HEK293 (cell line): Measurements from ENCODE around the gene FBXL15.

Experiments
- CTCF ChIA-PET: fragments of 350-600 bp; formaldehyde crosslinking; extraction: SDS; loops from one replicate; lab custom pipeline; 2021; ENCODE audit warnings: antibody characterized with exemption; lab: Yijun Ruan, JAX
- POLR2A ChIA-PET: fragments of 300-600 bp; formaldehyde crosslinking; extraction: SDS; loops from one replicate; lab custom pipeline; 2020; ENCODE audit warnings: antibody characterized with exemption, inconsistent platforms; lab: Yijun Ruan, JAX
- H3K27ac ChIP-seq: fragments of 200-500 bp; sonication (Bioruptor generic); 2 replicates; pipeline ENCODE4 v1.5.1; 2014; ENCODE audit warnings: low read depth, low read length, control low read depth, inconsistent platforms; ENCODE audit errors: extremely low read depth
- H3K36me3 ChIP-seq, 2 experiments: fragments of 200-500 bp in 1 of 2; sonication (Bioruptor generic) in 1 of 2; 1 replicate in 1 of 2; 2 replicates in 1 of 2; pipeline ENCODE4 v1.5.1; 2014 to 2017; ENCODE audit warnings: inconsistent platforms in 2 of 2, low read length in 2 of 2; ENCODE audit not compliant: control insufficient read depth in 2 of 2, insufficient read depth in 1 of 2
- H3K4me1 ChIP-seq: fragments of 200-500 bp; sonication (Bioruptor generic); 2 replicates; pipeline ENCODE4 v1.5.1; 2014; ENCODE audit warnings: mild to moderate bottlenecking, low read length, inconsistent platforms; ENCODE audit not compliant: control insufficient read depth, insufficient read depth
- H3K4me3 ChIP-seq: 2 replicates; pipeline ENCODE4 v1.5.1; 2011; ENCODE audit warnings: low read depth, mild to moderate bottlenecking, control low read depth, low read length, moderate library complexity
- H3K9me3 ChIP-seq: fragments of 200-500 bp; sonication (Bioruptor generic); 2 replicates; pipeline ENCODE4 v1.5.1; 2014; ENCODE audit warnings: low read depth, low read length, inconsistent platforms; ENCODE audit not compliant: control insufficient read depth, insufficient read depth
- BCL11A ChIP-seq: fragments of 450-650 bp; formaldehyde crosslinking; IDR thresholded peaks from 2 replicates; pipeline ENCODE4 v1.5.1; 2016; ENCODE audit warnings: low read depth, missing biosample characterization, missing genetic modification characterization
- GLIS1 ChIP-seq: fragments of 450-650 bp; formaldehyde crosslinking; IDR thresholded peaks from 2 replicates; pipeline ENCODE4 v1.5.1; 2016; ENCODE audit warnings: missing biosample characterization, missing genetic modification characterization
- INSM2 ChIP-seq: fragments of 450-650 bp; formaldehyde crosslinking; IDR thresholded peaks from 2 replicates; pipeline ENCODE4 v1.5.1; 2016; ENCODE audit warnings: missing biosample characterization, missing genetic modification characterization
- PBX3 ChIP-seq: sonication (generic); formaldehyde crosslinking; IDR thresholded peaks from 2 replicates; pipeline ENCODE4 v1.8.1; 2022; ENCODE audit warnings: mild to moderate bottlenecking, moderate library complexity, missing genetic modification reagents
- PRDM1 ChIP-seq: fragments of 450-650 bp; formaldehyde crosslinking; IDR thresholded peaks from 2 replicates; pipeline ENCODE4; 2016; ENCODE audit warnings: missing biosample characterization, missing genetic modification characterization
- ZBTB1 ChIP-seq: fragments of 450-650 bp; formaldehyde crosslinking; IDR thresholded peaks from 2 replicates; pipeline ENCODE4 v1.5.1; 2016; ENCODE audit warnings: missing biosample characterization, missing genetic modification characterization
- ZBTB21 ChIP-seq: fragments of 450-650 bp; formaldehyde crosslinking; IDR thresholded peaks from 2 replicates; pipeline ENCODE4 v1.5.1; 2017; ENCODE audit warnings: missing biosample characterization, missing genetic modification characterization
- ZBTB44 ChIP-seq: fragments of 450-650 bp; IDR thresholded peaks from 2 replicates; pipeline ENCODE4 v1.5.1; 2018; ENCODE audit warnings: missing biosample characterization, mild to moderate bottlenecking, missing genetic modification characterization
- ZBTB8A ChIP-seq: fragments of 450-650 bp; formaldehyde crosslinking; IDR thresholded peaks from 2 replicates; pipeline ENCODE4 v1.5.1; 2016; ENCODE audit warnings: missing biosample characterization, missing genetic modification characterization
- ZFP37 ChIP-seq: fragments of 450-650 bp; formaldehyde crosslinking; IDR thresholded peaks from 2 replicates; pipeline ENCODE4 v1.5.1; 2016; ENCODE audit warnings: missing biosample characterization, missing genetic modification characterization
- ZNF24 ChIP-seq: fragments of 450-650 bp; formaldehyde crosslinking; IDR thresholded peaks from 2 replicates; pipeline ENCODE4 v1.5.1; 2016; ENCODE audit warnings: missing biosample characterization, missing genetic modification characterization
- ZNF324 ChIP-seq: fragments of 450-650 bp; formaldehyde crosslinking; IDR thresholded peaks from 2 replicates; pipeline ENCODE4 v1.5.1; 2016; ENCODE audit warnings: missing biosample characterization, missing genetic modification characterization
- ZNF362 ChIP-seq: fragments of 450-650 bp; formaldehyde crosslinking; IDR thresholded peaks from 2 replicates; pipeline ENCODE4 v1.5.1; 2016; ENCODE audit warnings: missing biosample characterization, missing genetic modification characterization
- ZNF366 ChIP-seq: fragments of 450-650 bp; formaldehyde crosslinking; conservative IDR thresholded peaks from 2 replicates; pipeline ENCODE4 v1.5.1; 2016; ENCODE audit warnings: missing biosample characterization, missing genetic modification characterization
- ZNF585B ChIP-seq: fragments of 450-650 bp; formaldehyde crosslinking; IDR thresholded peaks from 2 replicates; pipeline ENCODE4 v1.5.1; 2016; ENCODE audit warnings: missing biosample characterization, missing genetic modification characterization
- ZNF629 ChIP-seq: fragments of 450-650 bp; formaldehyde crosslinking; IDR thresholded peaks from 2 replicates; pipeline ENCODE4 v1.5.1; 2017; ENCODE audit warnings: missing biosample characterization, missing genetic modification characterization
- ZNF660 ChIP-seq: fragments of 450-650 bp; IDR thresholded peaks from 2 replicates; pipeline ENCODE4 v1.5.1; 2018; ENCODE audit warnings: missing biosample characterization, mild to moderate bottlenecking, missing genetic modification characterization
- ZNF692 ChIP-seq: fragments of 450-650 bp; formaldehyde crosslinking; IDR thresholded peaks from 2 replicates; pipeline ENCODE4 v1.5.1; 2016; ENCODE audit warnings: missing biosample characterization, missing genetic modification characterization
- ZNF791 ChIP-seq: fragments of 450-650 bp; formaldehyde crosslinking; IDR thresholded peaks from 2 replicates; pipeline ENCODE4 v1.5.1; 2016; ENCODE audit warnings: missing biosample characterization, missing genetic modification characterization
- ZNF843 ChIP-seq: fragments of 450-650 bp; formaldehyde crosslinking; IDR thresholded peaks from 2 replicates; pipeline ENCODE4 v1.5.1; 2016; ENCODE audit warnings: missing biosample characterization, missing genetic modification characterization
- ZSCAN16 ChIP-seq: fragments of 450-650 bp; formaldehyde crosslinking; IDR thresholded peaks from 2 replicates; pipeline ENCODE4 v1.5.1; 2016; ENCODE audit warnings: missing biosample characterization, missing genetic modification characterization
- ZSCAN5A ChIP-seq: fragments of 450-650 bp; formaldehyde crosslinking; IDR thresholded peaks from 2 replicates; pipeline ENCODE4 v1.5.1; 2016; ENCODE audit warnings: missing biosample characterization, missing genetic modification characterization
- TF ChIP-seq, protein P1 (sequence below): fragments of 450-650 bp; formaldehyde crosslinking; IDR thresholded peaks from 2 replicates; pipeline ENCODE4 v1.5.1; 2016; ENCODE audit warnings: missing biosample characterization, missing genetic modification characterization
- TF ChIP-seq, protein P2 (sequence below): fragments of 450-650 bp; formaldehyde crosslinking; IDR thresholded peaks from 2 replicates; pipeline ENCODE4 v1.5.1; 2016; ENCODE audit warnings: missing biosample characterization, missing genetic modification characterization

FBXL15 gene

DNA sequence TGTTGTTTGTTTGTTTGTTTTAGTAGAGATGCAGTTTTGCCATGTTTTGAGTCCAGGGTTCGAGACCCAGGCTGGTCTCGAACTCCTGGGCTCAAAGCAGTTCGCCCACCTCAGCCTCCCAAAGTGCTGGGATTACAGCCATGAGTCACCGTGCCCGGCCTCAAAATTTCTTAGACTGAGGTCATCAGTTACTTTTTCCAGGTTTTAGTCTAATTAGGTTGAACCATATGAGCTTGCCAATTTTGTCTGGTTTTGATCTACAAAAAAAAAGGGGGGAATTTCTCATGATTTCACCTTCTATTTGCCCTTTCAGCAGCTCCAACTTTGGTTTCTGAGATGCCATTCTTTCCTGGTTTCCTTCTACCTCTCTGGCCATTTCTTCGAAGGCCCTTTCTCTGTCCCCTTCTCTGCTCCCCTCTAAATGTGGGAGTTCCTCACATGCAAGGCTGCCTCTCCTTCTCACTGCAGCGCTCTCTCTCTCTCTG, 6.2 kb downstream of the FBXL15 start:
- Histone ChIP-seq H3K4me1 (peaks cover 10% of the 10 kb centered on the region), H3K27ac (no peak overlapping the region), H3K4me3 (no peak overlapping the region), H3K36me3 (peaks cover 0 to 36% of the 10 kb centered on the region in 2 experiments; a peak in 1 of 3 replicates), H3K9me3 (no peaks in the 10 kb centered on the region)
- ChIA-PET POLR2A (interaction anchor here (1.1 kb wide), 1 partner anchor 9 kb away, joined by 3 read pairs; no protein-coding TSS in a partner anchor), CTCF (interaction anchor here (0.6 to 1.2 kb wide), 4 partner anchors 25 to 197 kb away, joined by 3 to 5 read pairs (median 4); no protein-coding TSS in a partner anchor)
- TF ChIP-seq GLIS1 (peak; percentile 23; the same call in 1 of the 2 replicates), PBX3 (CRISPR knock-in tag) (no peak), ZSCAN16 (no peak), ZNF324 (tag by site-specific recombination) (peak; percentile 22; the same call in 1 of the 2 replicates), ZFP37 (tag by site-specific recombination) (0 out of 2 replicates have a peak, but pooled peaks have one; percentile 52), ZNF660 (tag by site-specific recombination) (peak; percentile 84; the same call in 1 of the 2 replicates), ZBTB1 (no peak), ZNF791 (tag by site-specific recombination) (no peak), BCL11A (0 out of 2 replicates have a peak, but pooled peaks have one; percentile 55), INSM2 (tag by site-specific recombination) (0 out of 2 replicates have a peak, but pooled peaks have one; percentile 29), ZNF692 (tag by site-specific recombination) (peak; percentile 52), ZNF629 (tag by site-specific recombination) (peak; percentile 73), ZBTB21 (tag by site-specific recombination) (0 out of 2 replicates have a peak, but pooled peaks have one; percentile 31), ZNF24 (0 out of 2 replicates have a peak, but pooled peaks have one; percentile 50), ZBTB8A (tag by site-specific recombination) (0 out of 2 replicates have a peak, but pooled peaks have one; percentile 16), ZNF366 (tag by site-specific recombination) (peak; percentile 79; the same call in 1 of the 2 replicates), ZBTB44 (tag by site-specific recombination) (no peak), ZSCAN5A (tag by site-specific recombination) (no peak), ZNF362 (0 out of 2 replicates have a peak, but pooled peaks have one; percentile 28), ZNF843 (tag by site-specific recombination) (0 out of 2 replicates have a peak, but pooled peaks have one; percentile 13), PRDM1 (peak; percentile 85), ZNF585B (no peak)
- TF ChIP-seq, protein P1, sequence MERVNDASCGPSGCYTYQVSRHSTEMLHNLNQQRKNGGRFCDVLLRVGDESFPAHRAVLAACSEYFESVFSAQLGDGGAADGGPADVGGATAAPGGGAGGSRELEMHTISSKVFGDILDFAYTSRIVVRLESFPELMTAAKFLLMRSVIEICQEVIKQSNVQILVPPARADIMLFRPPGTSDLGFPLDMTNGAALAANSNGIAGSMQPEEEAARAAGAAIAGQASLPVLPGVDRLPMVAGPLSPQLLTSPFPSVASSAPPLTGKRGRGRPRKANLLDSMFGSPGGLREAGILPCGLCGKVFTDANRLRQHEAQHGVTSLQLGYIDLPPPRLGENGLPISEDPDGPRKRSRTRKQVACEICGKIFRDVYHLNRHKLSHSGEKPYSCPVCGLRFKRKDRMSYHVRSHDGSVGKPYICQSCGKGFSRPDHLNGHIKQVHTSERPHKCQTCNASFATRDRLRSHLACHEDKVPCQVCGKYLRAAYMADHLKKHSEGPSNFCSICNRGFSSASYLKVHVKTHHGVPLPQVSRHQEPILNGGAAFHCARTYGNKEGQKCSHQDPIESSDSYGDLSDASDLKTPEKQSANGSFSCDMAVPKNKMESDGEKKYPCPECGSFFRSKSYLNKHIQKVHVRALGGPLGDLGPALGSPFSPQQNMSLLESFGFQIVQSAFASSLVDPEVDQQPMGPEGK (tag by site-specific recombination) = no peak
- TF ChIP-seq, protein P2, sequence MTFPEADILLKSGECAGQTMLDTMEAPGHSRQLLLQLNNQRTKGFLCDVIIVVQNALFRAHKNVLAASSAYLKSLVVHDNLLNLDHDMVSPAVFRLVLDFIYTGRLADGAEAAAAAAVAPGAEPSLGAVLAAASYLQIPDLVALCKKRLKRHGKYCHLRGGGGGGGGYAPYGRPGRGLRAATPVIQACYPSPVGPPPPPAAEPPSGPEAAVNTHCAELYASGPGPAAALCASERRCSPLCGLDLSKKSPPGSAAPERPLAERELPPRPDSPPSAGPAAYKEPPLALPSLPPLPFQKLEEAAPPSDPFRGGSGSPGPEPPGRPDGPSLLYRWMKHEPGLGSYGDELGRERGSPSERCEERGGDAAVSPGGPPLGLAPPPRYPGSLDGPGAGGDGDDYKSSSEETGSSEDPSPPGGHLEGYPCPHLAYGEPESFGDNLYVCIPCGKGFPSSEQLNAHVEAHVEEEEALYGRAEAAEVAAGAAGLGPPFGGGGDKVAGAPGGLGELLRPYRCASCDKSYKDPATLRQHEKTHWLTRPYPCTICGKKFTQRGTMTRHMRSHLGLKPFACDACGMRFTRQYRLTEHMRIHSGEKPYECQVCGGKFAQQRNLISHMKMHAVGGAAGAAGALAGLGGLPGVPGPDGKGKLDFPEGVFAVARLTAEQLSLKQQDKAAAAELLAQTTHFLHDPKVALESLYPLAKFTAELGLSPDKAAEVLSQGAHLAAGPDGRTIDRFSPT (tag by site-specific recombination) = peak; percentile 64
